ENCODE data around the gene ERBB3. TPM values are rescaled to one million over a fixed set of nuclear protein-coding genes. Genes with fewer than 3 reads are reported as not detected.

ERBB3 gene
- total RNA-seq, 2 donors from 2014 or later = 3.2 to 7.2 TPM

- peak overlapping the region; percentile 67 to 77 for H3K4me3 ChIP-seq
- no peak for TF ChIP-seq CTCF (IDR thresholded peaks at IDR 0.05)
- no peak for DNase-seq (ENCODE audit: low spot score)
- peak overlapping the region; percentile 90 for H3K27ac ChIP-seq
- peaks cover 0 to 40% of the 10 kb centered on the region in 2 donors for H3K4me1 ChIP-seq
- peaks cover 25% of the 10 kb centered on the region for H3K36me3 ChIP-seq
- H3K9me3 ChIP-seq = no peaks in the 10 kb centered on the region
- H3K27me3 ChIP-seq = no peaks in the 10 kb centered on the region
Measured at GRCh38 chr12:56128670-56129205, 48.8 kb downstream of the ERBB3 start.

GRCh38 chr12:56129206-56129941 is 49.4 kb downstream of the ERBB3 start:
- Histone ChIP-seq H3K4me1 (peaks cover 0 to 40% of the 10 kb centered on the region in 2 donors), H3K4me3 (peak overlapping the region; percentile 67 to 77), H3K27ac (peak overlapping the region; percentile 90), H3K36me3 (peaks cover 31% of the 10 kb centered on the region), H3K9me3 (no peaks in the 10 kb centered on the region), H3K27me3 (no peaks in the 10 kb centered on the region)
- DNase-seq (ENCODE audit: low spot score) = peak; percentile 74
- TF ChIP-seq CTCF (IDR thresholded peaks at IDR 0.05) = no peak

GRCh38 chr12:56129942-56130495 is 50.1 kb downstream of the ERBB3 start:
- Histone ChIP-seq H3K4me3 (peak overlapping the region; percentile 67 to 77), H3K4me1 (peaks cover 0 to 40% of the 10 kb centered on the region in 2 donors), H3K9me3 (no peaks in the 10 kb centered on the region), H3K36me3 (peaks cover 37% of the 10 kb centered on the region), H3K27me3 (no peaks in the 10 kb centered on the region), H3K27ac (peak overlapping the region; percentile 90)
- TF ChIP-seq CTCF (IDR thresholded peaks at IDR 0.05) = no peak
- DNase-seq (ENCODE audit: low spot score) = no peak

- H3K4me1 ChIP-seq = peaks cover 0 to 36% of the 10 kb centered on the region in 2 donors
- no peak overlapping the region for H3K4me3 ChIP-seq
- no peak for DNase-seq (ENCODE audit: low spot score)
- H3K9me3 ChIP-seq = no peaks in the 10 kb centered on the region
- no peak for TF ChIP-seq CTCF (IDR thresholded peaks at IDR 0.05)
- no peak overlapping the region for H3K27ac ChIP-seq
- no peaks in the 10 kb centered on the region for H3K27me3 ChIP-seq
- peaks cover 40% of the 10 kb centered on the region for H3K36me3 ChIP-seq
Measured at GRCh38 chr12:56130876-56131275, 50.9 kb downstream of the ERBB3 start.

GRCh38 chr12:56134897-56135296 is 54.9 kb downstream of the ERBB3 start:
- Histone ChIP-seq H3K4me1 (peaks cover 0 to 6% of the 10 kb centered on the region in 2 donors), H3K27me3 (no peaks in the 10 kb centered on the region), H3K4me3 (no peak overlapping the region), H3K36me3 (peaks cover 79% of the 10 kb centered on the region), H3K9me3 (no peaks in the 10 kb centered on the region), H3K27ac (no peak overlapping the region)
- DNase-seq (ENCODE audit: low spot score) = no peak
- no peak for TF ChIP-seq CTCF (IDR thresholded peaks at IDR 0.05)
